B cell (primary cell): ENCODE measurements around the gene PPP1R13B.

Source experiments
- CTCF ChIP-seq: fragments of 200-600 bp; IDR thresholded peaks from one replicate; pipeline ENCODE4 v1.8.0; 2022; ENCODE audit warnings: antibody characterized with exemption, mild to moderate bottlenecking
- EZH2 ChIP-seq: IDR thresholded peaks from 2 replicates; pipeline ENCODE4 v1.6.1; 2012; ENCODE audit warnings: borderline replicate concordance, low read depth, mild to moderate bottlenecking, moderate library complexity, low read length; ENCODE audit not compliant: insufficient read depth, poor library complexity, severe bottlenecking

GRCh38 chr14:103830511-103831270 is 16.7 kb downstream of the PPP1R13B start:
- TF ChIP-seq CTCF (no peak), EZH2 (no peak)
